Mesendoderm (in vitro differentiated cells): ENCODE measurements around the gene PTPN21.

Experiments
- DNase-seq: peaks from one replicate; pipeline ENCODE4 v3.0.0; 2013
- H2AK5ac ChIP-seq: 2 replicates; pipeline ENCODE4 v1.6.1; 2013; ENCODE audit warnings: low read length, inconsistent platforms
- H2BK120ac ChIP-seq: 2 replicates; pipeline ENCODE4 v1.6.1; 2013; ENCODE audit warnings: low read depth, mild to moderate bottlenecking, low read length, moderate library complexity, mixed read lengths
- H2BK15ac ChIP-seq: replicated peaks from 2 replicates; pipeline ENCODE4 v1.6.1; 2013; ENCODE audit warnings: low read depth, mild to moderate bottlenecking, moderate library complexity
- H2BK5ac ChIP-seq: 2 replicates; pipeline ENCODE4 v1.6.1; 2013; ENCODE audit warnings: low read length, inconsistent platforms
- H3K18ac ChIP-seq: 2 replicates; pipeline ENCODE4 v1.6.1; 2013; ENCODE audit warnings: mild to moderate bottlenecking, low read length, mixed read lengths
- H3K23ac ChIP-seq: one replicate; pipeline ENCODE4 v1.6.1; 2013; ENCODE audit warnings: low read length
- H3K27ac ChIP-seq: 2 replicates; pipeline ENCODE4 v1.5.1; 2013; ENCODE audit warnings: low read depth, mild to moderate bottlenecking, inconsistent platforms, low read length, moderate library complexity
- H3K27me3 ChIP-seq: 2 replicates; pipeline ENCODE4 v1.6.1; 2013; ENCODE audit warnings: low read length, control low read depth, mild to moderate bottlenecking, inconsistent platforms; ENCODE audit not compliant: insufficient read depth, poor library complexity
- H3K36me3 ChIP-seq: 2 replicates; pipeline ENCODE4 v1.6.1; 2013; ENCODE audit warnings: low read length, inconsistent platforms; ENCODE audit not compliant: control insufficient read depth, insufficient read depth
- H3K4ac ChIP-seq: one replicate; pipeline ENCODE4 v1.6.1; 2013; ENCODE audit warnings: low read depth, mild to moderate bottlenecking, low read length, moderate library complexity
- H3K4me1 ChIP-seq: 2 replicates; pipeline ENCODE4 v1.6.1; 2013; ENCODE audit warnings: low read depth, low read length, inconsistent platforms; ENCODE audit not compliant: control insufficient read depth
- H3K4me2 ChIP-seq: 2 replicates; pipeline ENCODE4 v1.6.1; 2013; ENCODE audit warnings: low read length
- H3K4me3 ChIP-seq: 2 replicates; pipeline ENCODE4 v1.5.1; 2013; ENCODE audit warnings: mild to moderate bottlenecking, low read length
- H3K56ac ChIP-seq: one replicate; pipeline ENCODE4 v1.6.1; 2013; ENCODE audit warnings: low read length
- H3K79me1 ChIP-seq: 2 replicates; pipeline ENCODE4 v1.6.1; 2013; ENCODE audit warnings: low read length, inconsistent platforms
- H3K79me2 ChIP-seq: 2 replicates; pipeline ENCODE4 v1.6.1; 2013; ENCODE audit warnings: mild to moderate bottlenecking, low read length; ENCODE audit not compliant: control insufficient read depth, insufficient read depth
- H3K9ac ChIP-seq: 2 replicates; pipeline ENCODE4 v1.6.1; 2013; ENCODE audit warnings: low read length, inconsistent platforms
- H4K5ac ChIP-seq: one replicate; pipeline ENCODE4 v1.6.1; 2013; ENCODE audit warnings: low read length
- H4K8ac ChIP-seq: one replicate; pipeline ENCODE4 v1.6.1; 2013; ENCODE audit warnings: low read depth, mild to moderate bottlenecking, control low read depth, low read length, moderate library complexity
- WGBS: extraction: QIAGEN DNeasy Blood & Tissue Kit; methylation state at CpG from one replicate; pipeline ENCODE4 v1.1.7; 2013; ENCODE audit warnings: low lambda C conversion rate, missing lambda C conversion rate; ENCODE audit not compliant: insufficient coverage; ENCODE audit errors: extremely low coverage; 5-methylcytosine and 5-hydroxymethylcytosine counted together

The PTPN21 gene

GRCh38 chr14:88546621-88547385, 8.0 kb downstream of the PTPN21 start:
- H3K36me3 ChIP-seq: peaks cover 6% of the 10 kb centered on the region
- no peak for DNase-seq
- H3K4ac ChIP-seq: no peak overlapping the region
- H2BK120ac ChIP-seq: no peak overlapping the region
- no peaks in the 10 kb centered on the region for H3K4me1 ChIP-seq
- H4K8ac ChIP-seq: no peak overlapping the region
- no CpG with 5 or more reads among the region's 4 CpGs for WGBS
- H3K79me1 ChIP-seq: peaks cover 13% of the 10 kb centered on the region
- no peak overlapping the region for H3K56ac ChIP-seq
- H3K27me3 ChIP-seq: no peaks in the 10 kb centered on the region
- H3K4me3 ChIP-seq: no peak overlapping the region
- H2BK5ac ChIP-seq: no peak overlapping the region
- no peak overlapping the region for H2BK15ac ChIP-seq
- no peak overlapping the region for H3K23ac ChIP-seq
- peaks cover 2% of the 10 kb centered on the region for H3K79me2 ChIP-seq
- no peak overlapping the region for H3K9ac ChIP-seq
- no peak overlapping the region for H3K27ac ChIP-seq
- no peak overlapping the region for H4K5ac ChIP-seq
- H3K4me2 ChIP-seq: no peak overlapping the region
- H3K18ac ChIP-seq: no peak overlapping the region
- H2AK5ac ChIP-seq: no peak overlapping the region

- H2AK5ac ChIP-seq: no peak overlapping the region
- no peak for DNase-seq
- H3K27ac ChIP-seq: no peak overlapping the region
- peaks cover 15% of the 10 kb centered on the region for H3K79me1 ChIP-seq
- H2BK5ac ChIP-seq: no peak overlapping the region
- H3K27me3 ChIP-seq: no peaks in the 10 kb centered on the region
- H3K56ac ChIP-seq: no peak overlapping the region
- H3K23ac ChIP-seq: no peak overlapping the region
- no CpG with 5 or more reads among the region's 3 CpGs for WGBS
- H3K18ac ChIP-seq: no peak overlapping the region
- peaks cover 4% of the 10 kb centered on the region for H3K79me2 ChIP-seq
- H3K4me1 ChIP-seq: no peaks in the 10 kb centered on the region
- H2BK15ac ChIP-seq: no peak overlapping the region
- H4K8ac ChIP-seq: no peak overlapping the region
- peaks cover 6% of the 10 kb centered on the region for H3K36me3 ChIP-seq
- H2BK120ac ChIP-seq: no peak overlapping the region
- no peak overlapping the region for H3K9ac ChIP-seq
- no peak overlapping the region for H3K4ac ChIP-seq
- no peak overlapping the region for H3K4me2 ChIP-seq
- no peak overlapping the region for H3K4me3 ChIP-seq
- no peak overlapping the region for H4K5ac ChIP-seq
Measured at GRCh38 chr14:88545256-88545655, 9.6 kb downstream of the PTPN21 start.

- H3K4me1 ChIP-seq: no peaks in the 10 kb centered on the region
- no peak overlapping the region for H4K8ac ChIP-seq
- H2AK5ac ChIP-seq: no peak overlapping the region
- H3K23ac ChIP-seq: no peak overlapping the region
- WGBS: no CpG with 5 or more reads among the region's 6 CpGs
- H3K27ac ChIP-seq: no peak overlapping the region
- no peak overlapping the region for H2BK5ac ChIP-seq
- no peak overlapping the region for H4K5ac ChIP-seq
- H3K79me1 ChIP-seq: peaks cover 17% of the 10 kb centered on the region
- peaks cover 4% of the 10 kb centered on the region for H3K79me2 ChIP-seq
- H3K4me3 ChIP-seq: no peak overlapping the region
- H3K4ac ChIP-seq: no peak overlapping the region
- H3K18ac ChIP-seq: no peak overlapping the region
- no peak overlapping the region for H3K4me2 ChIP-seq
- H3K56ac ChIP-seq: no peak overlapping the region
- H2BK15ac ChIP-seq: no peak overlapping the region
- no peaks in the 10 kb centered on the region for H3K27me3 ChIP-seq
- no peak overlapping the region for H2BK120ac ChIP-seq
- DNase-seq: no peak
- H3K36me3 ChIP-seq: peaks cover 3% of the 10 kb centered on the region
- H3K9ac ChIP-seq: no peak overlapping the region
Measured at GRCh38 chr14:88542857-88543795, 11.7 kb downstream of the PTPN21 start.

- Histone ChIP-seq H3K18ac (no peak overlapping the region), H3K56ac (no peak overlapping the region), H2AK5ac (no peak overlapping the region), H3K27me3 (no peaks in the 10 kb centered on the region), H2BK15ac (no peak overlapping the region), H3K4me2 (no peak overlapping the region), H3K4me1 (no peaks in the 10 kb centered on the region), H3K27ac (no peak overlapping the region), H3K9ac (no peak overlapping the region), H3K4ac (no peak overlapping the region), H3K23ac (no peak overlapping the region), H4K8ac (no peak overlapping the region), H3K36me3 (no peaks in the 10 kb centered on the region), H3K4me3 (no peak overlapping the region), H3K79me1 (peaks cover 10% of the 10 kb centered on the region), H2BK120ac (no peak overlapping the region), H3K79me2 (peaks cover 4% of the 10 kb centered on the region), H4K5ac (no peak overlapping the region), H2BK5ac (no peak overlapping the region)
- no peak for DNase-seq
- no CpG with 5 or more reads among the region's 1 CpG for WGBS
Measured at GRCh38 chr14:88541324-88541723, 13.5 kb downstream of the PTPN21 start.

GRCh38 chr14:88535813-88536212, 19.0 kb downstream of the PTPN21 start:
- Histone ChIP-seq H2BK5ac (no peak overlapping the region), H3K79me1 (peaks cover 4% of the 10 kb centered on the region), H3K27me3 (no peaks in the 10 kb centered on the region), H3K4ac (no peak overlapping the region), H3K9ac (no peak overlapping the region), H3K4me3 (no peak overlapping the region), H2AK5ac (no peak overlapping the region), H3K36me3 (no peaks in the 10 kb centered on the region), H4K5ac (no peak overlapping the region), H3K56ac (no peak overlapping the region), H2BK15ac (no peak overlapping the region), H3K27ac (no peak overlapping the region), H3K23ac (no peak overlapping the region), H3K4me2 (no peak overlapping the region), H3K79me2 (no peaks in the 10 kb centered on the region), H2BK120ac (no peak overlapping the region), H3K18ac (no peak overlapping the region), H3K4me1 (no peaks in the 10 kb centered on the region), H4K8ac (no peak overlapping the region)
- no CpG with 5 or more reads among the region's 4 CpGs for WGBS
- DNase-seq: no peak
